ENCODE data around the gene RESF1. TPM values are rescaled to one million over a fixed set of nuclear protein-coding genes. Genes with fewer than 3 reads are reported as not detected.

RESF1 gene
- total and polyA plus RNA-seq, 2 experiments from 2014 or later: 134 to 313 TPM

- TF ChIP-seq, protein P1, sequence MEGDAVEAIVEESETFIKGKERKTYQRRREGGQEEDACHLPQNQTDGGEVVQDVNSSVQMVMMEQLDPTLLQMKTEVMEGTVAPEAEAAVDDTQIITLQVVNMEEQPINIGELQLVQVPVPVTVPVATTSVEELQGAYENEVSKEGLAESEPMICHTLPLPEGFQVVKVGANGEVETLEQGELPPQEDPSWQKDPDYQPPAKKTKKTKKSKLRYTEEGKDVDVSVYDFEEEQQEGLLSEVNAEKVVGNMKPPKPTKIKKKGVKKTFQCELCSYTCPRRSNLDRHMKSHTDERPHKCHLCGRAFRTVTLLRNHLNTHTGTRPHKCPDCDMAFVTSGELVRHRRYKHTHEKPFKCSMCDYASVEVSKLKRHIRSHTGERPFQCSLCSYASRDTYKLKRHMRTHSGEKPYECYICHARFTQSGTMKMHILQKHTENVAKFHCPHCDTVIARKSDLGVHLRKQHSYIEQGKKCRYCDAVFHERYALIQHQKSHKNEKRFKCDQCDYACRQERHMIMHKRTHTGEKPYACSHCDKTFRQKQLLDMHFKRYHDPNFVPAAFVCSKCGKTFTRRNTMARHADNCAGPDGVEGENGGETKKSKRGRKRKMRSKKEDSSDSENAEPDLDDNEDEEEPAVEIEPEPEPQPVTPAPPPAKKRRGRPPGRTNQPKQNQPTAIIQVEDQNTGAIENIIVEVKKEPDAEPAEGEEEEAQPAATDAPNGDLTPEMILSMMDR (conservative IDR thresholded peaks at IDR 0.05; ENCODE audit: low read depth in 2 of 2): no peak
- no peak for TF ChIP-seq POLR2AphosphoS5 (IDR thresholded peaks at IDR 0.05; ENCODE audit: low read depth)
Observed at GRCh38 chr12:31974673-31975072, 15.5 kb downstream of the RESF1 start (continued).

DNA sequence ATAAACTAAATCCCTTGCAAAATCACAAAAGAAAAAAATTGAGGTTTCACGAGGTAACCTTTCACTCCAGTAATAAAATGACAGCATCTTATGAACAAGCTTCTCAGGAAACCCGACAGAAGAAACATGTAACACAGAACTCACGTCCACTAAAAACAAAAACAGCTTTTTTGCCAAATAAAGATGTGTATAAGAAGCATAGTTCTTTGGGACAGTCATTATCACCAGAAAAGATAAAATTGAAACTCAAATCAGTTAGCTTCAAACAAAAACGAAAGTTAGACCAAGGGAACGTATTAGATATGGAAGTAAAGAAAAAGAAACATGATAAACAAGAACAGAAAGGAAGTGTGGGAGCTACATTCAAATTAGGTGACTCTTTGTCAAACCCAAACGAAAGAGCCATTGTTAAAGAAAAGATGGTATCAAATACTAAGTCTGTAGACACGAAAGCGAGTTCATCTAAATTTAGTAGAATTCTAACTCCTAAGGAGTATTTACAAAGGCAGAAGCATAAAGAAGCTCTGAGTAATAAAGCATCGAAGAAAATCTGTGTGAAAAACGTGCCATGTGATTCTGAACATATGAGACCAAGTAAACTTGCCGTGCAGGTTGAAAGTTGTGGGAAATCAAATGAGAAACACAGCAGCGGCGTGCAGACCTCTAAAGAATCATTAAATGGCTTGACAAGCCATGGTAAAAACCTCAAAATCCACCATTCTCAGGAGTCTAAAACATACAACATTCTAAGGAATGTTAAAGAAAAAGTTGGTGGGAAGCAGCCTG, 25.8 kb downstream of the RESF1 start:
- H3K4me3 Mint-ChIP-seq: no peak overlapping the region
- H3K79me2 ChIP-seq (replicated peaks; ENCODE audit: insufficient read depth): peaks cover 100% of the 10 kb centered on the region
- no peaks in the 10 kb centered on the region for H3K27me3 ChIP-seq (ENCODE audit: insufficient read depth)
- H3K27me3 Mint-ChIP-seq (ENCODE audit: insufficient read depth, low read depth, poor library complexity): peaks cover 10% of the 10 kb centered on the region
- peaks cover 18% of the 10 kb centered on the region for H3K4me1 Mint-ChIP-seq
- no peaks in the 10 kb centered on the region; the same call in 1 of the 2 replicates for H3K9me2 ChIP-seq (ENCODE audit: insufficient read depth)
- no peak overlapping the region for H2AFZ ChIP-seq
- H4K20me1 ChIP-seq (replicated peaks; ENCODE audit: insufficient read depth): peaks cover 7% of the 10 kb centered on the region
- peaks cover 18% of the 10 kb centered on the region; the same call in 1 of the 2 replicates for H3K4me1 ChIP-seq (ENCODE audit: insufficient read depth)
- peaks cover 8% of the 10 kb centered on the region; the same call in 1 of the 2 replicates for H3F3A ChIP-seq (replicated peaks; ENCODE audit: low read depth)
- H3K4me2 ChIP-seq: peak overlapping the region; percentile 29; the same call in 1 of the 2 replicates
- peaks cover 98% of the 10 kb centered on the region for H3K36me3 Mint-ChIP-seq (ENCODE audit: low read depth)
- H3K36me3 ChIP-seq (ENCODE audit: insufficient read depth): peaks cover 64% of the 10 kb centered on the region
- H3K27ac ChIP-seq (ENCODE audit: low read depth): 0 out of 2 replicates have a peak overlapping the region, but pooled peaks have one; percentile 3
- ATAC-seq (no peak), DNase-seq (ENCODE audit: low spot score) (no peak)
- H3K9me3 Mint-ChIP-seq: peaks cover 68% of the 10 kb centered on the region
- H3K27ac Mint-ChIP-seq: no peak overlapping the region
- H3K4me3 ChIP-seq: no peak overlapping the region
- TF ChIP-seq JUNB (IDR thresholded peaks at IDR 0.05; ENCODE audit: unreplicated experiment) (no peak), ETS1 (IDR thresholded peaks at IDR 0.05) (no peak), EZH2 (IDR thresholded peaks at IDR 0.05; ENCODE audit: low read depth, unreplicated experiment) (no peak), ZNF462 (CRISPR knock-in tag; IDR thresholded peaks at IDR 0.05) (no peak), ZNF331 (CRISPR knock-in tag; IDR thresholded peaks at IDR 0.05; ENCODE audit: low read depth) (no peak), EZH2phosphoT487 (IDR thresholded peaks at IDR 0.05; ENCODE audit: unreplicated experiment) (no peak), POLR2AphosphoS5 (IDR thresholded peaks at IDR 0.05; ENCODE audit: low read depth) (no peak; the same call in 1 of the 2 replicates), CREB1 (CRISPR knock-in tag; IDR thresholded peaks at IDR 0.05; ENCODE audit: low read depth) (no peak), STAT1 (IDR thresholded peaks at IDR 0.05; ENCODE audit: unreplicated experiment) (no peak), ZNF114 (CRISPR knock-in tag; IDR thresholded peaks at IDR 0.05) (no peak)
- TF ChIP-seq, protein P1 (conservative IDR thresholded peaks at IDR 0.05; ENCODE audit: low read depth in 2 of 2): no peak

All from GM23338 (cell line).